Activated B cell treated with CpG ODN at 0.5 μM for 24 hours (primary cell): ENCODE measurements around the gene PRKRIP1. TPM values are rescaled to one million over a fixed set of nuclear protein-coding genes. Genes with fewer than 3 reads are reported as not detected.
"Not testable (repeated sequence)": the region's sequence is repeated elsewhere in the genome, so short reads cannot be mapped to it uniquely, and the experiment has no call there.

Experiments
- ATAC-seq: fragments of 200-7000 bp; cut with Tn5 transposase; one replicate; pipeline ENCODE4 v1.10.0; 2021; ENCODE audit warnings: low read depth, mild to moderate bottlenecking, moderate library complexity
- CTCF ChIA-PET: fragments of 350-600 bp; sonication (Branson Sonifier 250); formaldehyde crosslinking; loops from one replicate; lab custom pipeline; 2021; ENCODE audit warnings: antibody characterized with exemption; lab: Charles Lee
- POLR2A ChIA-PET: fragments of 350-600 bp; sonication (Branson Sonifier 250); formaldehyde crosslinking; loops from one replicate; lab custom pipeline; 2021; ENCODE audit warnings: antibody characterized with exemption; lab: Charles Lee
- DNase-seq: peaks from one replicate; pipeline ENCODE4 v3.0.0; 2022
- H3K27ac Mint-ChIP-seq: one replicate; pipeline ENCODE4 v1.8.0; 2020; ENCODE audit warnings: mixed read lengths
- H3K27me3 Mint-ChIP-seq: one replicate; pipeline ENCODE4 v1.8.0; 2021; ENCODE audit warnings: mixed read lengths
- H3K36me3 Mint-ChIP-seq: one replicate; pipeline ENCODE4 v1.8.0; 2021; ENCODE audit warnings: low read depth, mixed read lengths
- H3K4me1 Mint-ChIP-seq: one replicate; pipeline ENCODE4 v1.8.0; 2021; ENCODE audit warnings: mixed read lengths
- H3K4me3 Mint-ChIP-seq: one replicate; pipeline ENCODE4 v1.8.0; 2020; ENCODE audit warnings: mild to moderate bottlenecking, mixed read lengths
- H3K9me3 Mint-ChIP-seq: one replicate; pipeline ENCODE4 v1.8.0; 2020; ENCODE audit warnings: mixed read lengths
- CTCF ChIP-seq: fragments of 200-600 bp; IDR thresholded peaks from one replicate; pipeline ENCODE4 v1.8.0; 2022; ENCODE audit warnings: antibody characterized with exemption, mild to moderate bottlenecking
- intact Hi-C: fragments of 100-400 bp; cut with micrococcal nuclease; formaldehyde crosslinking; loops from one replicate; pipeline ENCODE4 v1.15.1; 2024
- total RNA-seq: library from RNA; stranded (reverse); gene quantifications from 2 replicates; pipeline ENCODE4 v1.2.3, GENCODE V29; 2022

Gene PRKRIP1
- total RNA-seq, 1 donor from 2014 or later: 39.7 TPM

GRCh38 chr7:102407910-102408309 is 11.7 kb downstream of the PRKRIP1 start:
- ATAC-seq: no peak
- Mint-ChIP-seq H3K4me3 (peak overlapping the region; percentile 29), H3K9me3 (peaks cover 5% of the 10 kb centered on the region), H3K27ac (peak overlapping the region; percentile 64), H3K36me3 (peaks cover 86% of the 10 kb centered on the region), H3K4me1 (peaks cover 53% of the 10 kb centered on the region), H3K27me3 (no peaks in the 10 kb centered on the region)
- ChIA-PET POLR2A (interaction anchor here (1.2 to 32.9 kb wide), 6 partner anchors 10 to 47 kb away, joined by 3 to 886 read pairs (median 51); partner anchors contain the start of gene ORAI2), CTCF (interaction anchor here (1.2 to 11.1 kb wide), 4 partner anchors 10 to 40 kb away, joined by 3 to 219 read pairs (median 6); no protein-coding TSS in a partner anchor)
- DNase-seq: no peak
- no peak for TF ChIP-seq CTCF
- intact Hi-C loops: loop anchor here (1.0 kb wide), 3 partner anchors 8 to 42 kb away; no protein-coding TSS in a partner anchor

- not testable (repeated sequence) for H3K9me3 Mint-ChIP-seq, H3K27me3 Mint-ChIP-seq, DNase-seq
- ATAC-seq: peak; percentile 65
- peaks cover 85% of the 10 kb centered on the region for H3K36me3 Mint-ChIP-seq
- peak overlapping the region; percentile 64 for H3K27ac Mint-ChIP-seq
- intact Hi-C loops: loop anchor here (1.0 kb wide), 3 partner anchors 8 to 42 kb away; no protein-coding TSS in a partner anchor
- peak overlapping the region; percentile 29 for H3K4me3 Mint-ChIP-seq
- ChIA-PET POLR2A (interaction anchor here (0.6 to 32.9 kb wide), 7 partner anchors 9 to 57 kb away, joined by 3 to 886 read pairs (median 18); partner anchors contain the start of gene ORAI2), CTCF (interaction anchor here (1.8 to 11.1 kb wide), 3 partner anchors 18 to 40 kb away, joined by 6 to 219 read pairs (median 7); no protein-coding TSS in a partner anchor)
- peaks cover 58% of the 10 kb centered on the region for H3K4me1 Mint-ChIP-seq
These were observed 12.4 kb downstream of the PRKRIP1 start for GRCh38 chr7:102408530-102408929.

GRCh38 chr7:102409340-102409739 is 13.2 kb downstream of the PRKRIP1 start:
- peak overlapping the region; percentile 19 for H3K4me3 Mint-ChIP-seq
- H3K27ac Mint-ChIP-seq: peak overlapping the region; percentile 64

GRCh38 chr7:102410123-102410522 is 14.0 kb downstream of the PRKRIP1 start:
- Mint-ChIP-seq H3K4me3 (no peak overlapping the region), H3K36me3 (peaks cover 81% of the 10 kb centered on the region), H3K27ac (no peak overlapping the region), H3K27me3 (no peaks in the 10 kb centered on the region), H3K9me3 (peaks cover 5% of the 10 kb centered on the region), H3K4me1 (peaks cover 60% of the 10 kb centered on the region)
- ChIA-PET POLR2A (interaction anchor here (1.1 to 32.9 kb wide), 4 partner anchors 13 to 35 kb away, joined by 3 to 886 read pairs (median 155); partner anchors contain the start of gene ORAI2), CTCF (interaction anchor here (0.9 to 11.1 kb wide), 5 partner anchors 9 to 38 kb away, joined by 3 to 219 read pairs (median 10); partner anchors contain the start of gene PRKRIP1)
- intact Hi-C loops: no loop called here
- no peak for TF ChIP-seq CTCF
- DNase-seq: no peak
- ATAC-seq: no peak

More at GRCh38 chr7:102409340-102409739, 13.2 kb downstream of the PRKRIP1 start:
- Mint-ChIP-seq H3K36me3 (peaks cover 82% of the 10 kb centered on the region), H3K27me3 (no peaks in the 10 kb centered on the region), H3K4me1 (peaks cover 62% of the 10 kb centered on the region), H3K9me3 (peaks cover 5% of the 10 kb centered on the region)
- CTCF ChIA-PET: interaction anchor here (1.0 to 11.1 kb wide), 2 partner anchors 8 to 39 kb away, joined by 3 to 219 read pairs; no protein-coding TSS in a partner anchor
- POLR2A ChIA-PET: interaction anchor here (2.4 to 32.9 kb wide), 4 partner anchors 8 to 36 kb away, joined by 18 to 886 read pairs (median 155); partner anchors contain the start of gene ORAI2
- intact Hi-C loops: no loop called here
- no peak for DNase-seq
- no peak for ATAC-seq
- no peak for TF ChIP-seq CTCF

GRCh38 chr7:102410918-102411317 is 14.8 kb downstream of the PRKRIP1 start:
- no peaks in the 10 kb centered on the region for H3K27me3 Mint-ChIP-seq
- H3K36me3 Mint-ChIP-seq: peaks cover 79% of the 10 kb centered on the region
- POLR2A ChIA-PET: interaction anchor here (1.0 to 32.9 kb wide), 4 partner anchors 15 to 54 kb away, joined by 3 to 886 read pairs (median 155); partner anchors contain the start of genes ALKBH4, LRWD1 and ORAI2
- no peak for TF ChIP-seq CTCF
- DNase-seq (no peak), ATAC-seq (no peak)
- intact Hi-C loops: no loop called here
- peaks cover 67% of the 10 kb centered on the region for H3K4me1 Mint-ChIP-seq
- peaks cover 5% of the 10 kb centered on the region for H3K9me3 Mint-ChIP-seq
- no peak overlapping the region for H3K4me3 Mint-ChIP-seq
- CTCF ChIA-PET: interaction anchor here (0.9 to 11.1 kb wide), 4 partner anchors 15 to 37 kb away, joined by 4 to 219 read pairs (median 20); partner anchors contain the start of gene PRKRIP1
- peak overlapping the region; percentile 53 for H3K27ac Mint-ChIP-seq
